Measurements from ENCODE around the gene PGLYRP2.

Gene PGLYRP2

GRCh38 chr19:15427991-15428471, 51.3 kb downstream of the PGLYRP2 start:
- H3K4me3 ChIP-seq (ENCODE audit: low read length), result no peak overlapping the region
- no peak for DNase-seq (ENCODE audit: low read depth)
- TF ChIP-seq CTCF (IDR thresholded peaks at IDR 0.05; ENCODE audit: insufficient read depth, low read depth, low read length, missing control alignments), result no peak

GRCh38 chr19:15427350-15427700, 52.0 kb downstream of the PGLYRP2 start:
- TF ChIP-seq CTCF (IDR thresholded peaks at IDR 0.05; ENCODE audit: insufficient read depth, low read depth, low read length, missing control alignments), result no peak
- DNase-seq (ENCODE audit: low read depth), result no peak
- H3K4me3 ChIP-seq (ENCODE audit: low read length), result no peak overlapping the region

GRCh38 chr19:15426485-15427349, 52.6 kb downstream of the PGLYRP2 start:
- no peak overlapping the region for H3K4me3 ChIP-seq (ENCODE audit: low read length)
- no peak for TF ChIP-seq CTCF (IDR thresholded peaks at IDR 0.05; ENCODE audit: insufficient read depth, low read depth, low read length, missing control alignments)
- DNase-seq (ENCODE audit: low read depth), result no peak

- no peak overlapping the region for H3K4me3 ChIP-seq (ENCODE audit: low read length)
- TF ChIP-seq CTCF (IDR thresholded peaks at IDR 0.05; ENCODE audit: insufficient read depth, low read depth, low read length, missing control alignments), result no peak
Measured at GRCh38 chr19:15425321-15425950, 53.9 kb downstream of the PGLYRP2 start.

GRCh38 chr19:15424692-15425272, 54.5 kb downstream of the PGLYRP2 start:
- no peak for DNase-seq (ENCODE audit: low read depth)
- no peak overlapping the region for H3K4me3 ChIP-seq (ENCODE audit: low read length)
- no peak for TF ChIP-seq CTCF (IDR thresholded peaks at IDR 0.05; ENCODE audit: insufficient read depth, low read depth, low read length, missing control alignments)

More at GRCh38 chr19:15425321-15425950, 53.9 kb downstream of the PGLYRP2 start:
- no peak for DNase-seq (ENCODE audit: low read depth)

- H3K4me3 ChIP-seq (ENCODE audit: low read length), result no peak overlapping the region
- no peak for TF ChIP-seq CTCF (IDR thresholded peaks at IDR 0.05; ENCODE audit: insufficient read depth, low read depth, low read length, missing control alignments)
- DNase-seq (ENCODE audit: low read depth), result no peak
Measured at GRCh38 chr19:15424121-15424520, 55.2 kb downstream of the PGLYRP2 start.

Data from epithelial cell of esophagus (primary cell).